ENCODE measurements around the gene ZNF462.

GRCh38 chr9:106893088-106893487 lies 30.1 kb downstream of the ZNF462 start:
- TF ChIP-seq CTCF (IDR thresholded peaks at IDR 0.05) = no peak
- peak in 1 of 2 donors; percentile 1 for TF ChIP-seq POLR2AphosphoS5 (IDR thresholded peaks at IDR 0.05)

Measured in esophagus muscularis mucosa (tissue), 3 donors.